CD14-positive monocyte (primary cell): ENCODE data around the gene SH3PXD2A. TPM values are rescaled to one million over a fixed set of nuclear protein-coding genes. Genes with fewer than 3 reads are reported as not detected.

Experiments
- DNase-seq, 3 donors: peaks; one replicate each; pipeline ENCODE4 v3.0.0-alpha.2; 2011 to 2022
- H2AFZ ChIP-seq: 2 replicates; pipeline ENCODE4 v1.6.0; 2012; ENCODE audit warnings: mild to moderate bottlenecking, low read depth, low read length, inconsistent platforms; ENCODE audit not compliant: insufficient read depth, poor library complexity, severe bottlenecking
- H3K27ac ChIP-seq, 2 donors: 1 replicate in 1 of 2; 2 replicates in 1 of 2; pipeline ENCODE4 v1.5.1; 2012 to 2013; ENCODE audit warnings: low read length in 2 of 2, control low read depth in 1 of 2, inconsistent platforms in 1 of 2, low read depth in 1 of 2, mild to moderate bottlenecking in 1 of 2
- H3K27me3 ChIP-seq, 2 donors: one replicate each; pipeline versions ENCODE4 v1.6.0 to v1.6.1; 2011 to 2013; ENCODE audit warnings: low read length in 2 of 2; ENCODE audit not compliant: control insufficient read depth in 2 of 2, insufficient read depth in 2 of 2
- H3K36me3 ChIP-seq, 2 donors: replicated peaks in 1 of 2; 1 replicate in 1 of 2; 2 replicates in 1 of 2; pipeline versions ENCODE4 v1.5.1 to v1.6.1; 2012 to 2013; ENCODE audit warnings: low read length in 2 of 2, control low read depth in 1 of 2, inconsistent platforms in 1 of 2, mild to moderate bottlenecking in 1 of 2; ENCODE audit not compliant: insufficient read depth in 2 of 2, control insufficient read depth in 1 of 2
- H3K4me1 ChIP-seq, 2 donors: 1 replicate in 1 of 2; 2 replicates in 1 of 2; pipeline versions ENCODE4 v1.5.1 to v1.6.1; 2012 to 2013; ENCODE audit warnings: low read length in 2 of 2, control low read depth in 1 of 2, inconsistent platforms in 1 of 2, mild to moderate bottlenecking in 1 of 2, moderate library complexity in 1 of 2; ENCODE audit not compliant: insufficient read depth in 2 of 2, control insufficient read depth in 1 of 2
- H3K4me2 ChIP-seq: replicated peaks from 2 replicates; pipeline ENCODE3; 2012; ENCODE audit warnings: low read length, moderate library complexity, mild to moderate bottlenecking; ENCODE audit not compliant: poor library complexity, severe bottlenecking; ENCODE audit errors: extremely low read depth
- H3K4me3 ChIP-seq, 3 experiments: fragments of 200-600 bp in 1 of 3; sonication (generic) in 1 of 3; replicated peaks in 1 of 3; 1 replicate in 2 of 3; 2 replicates in 1 of 3; pipeline ENCODE4 v1.5.1; 2011 to 2013; ENCODE audit warnings: low read length in 3 of 3, mild to moderate bottlenecking in 3 of 3, control low read depth in 2 of 3, low read depth in 2 of 3, inconsistent platforms in 1 of 3, moderate library complexity in 1 of 3
- H3K79me2 ChIP-seq: 2 replicates; pipeline ENCODE4 v1.6.0; 2012; ENCODE audit warnings: mild to moderate bottlenecking, control low read depth, inconsistent platforms, low read length, moderate library complexity; ENCODE audit not compliant: insufficient read depth
- H3K9ac ChIP-seq: 2 replicates; pipeline ENCODE4 v1.6.0; 2017; ENCODE audit warnings: low read length, mild to moderate bottlenecking; ENCODE audit not compliant: insufficient read depth, poor library complexity, severe bottlenecking
- H3K9me3 ChIP-seq, 2 donors: replicated peaks in 1 of 2; 1 replicate in 1 of 2; 2 replicates in 1 of 2; pipeline versions ENCODE4 v1.5.1 to v1.6.1; 2012 to 2013; ENCODE audit warnings: low read length in 2 of 2, control low read depth in 1 of 2; ENCODE audit not compliant: control insufficient read depth in 1 of 2, insufficient read depth in 1 of 2
- H4K20me1 ChIP-seq: 2 replicates; pipeline ENCODE4 v1.6.0; 2012; ENCODE audit warnings: mild to moderate bottlenecking, low read length, control low read depth, moderate library complexity; ENCODE audit not compliant: insufficient read depth
- H3K27ac Mint-ChIP-seq, 7 donors: one replicate each; pipeline ENCODE4 v1.8.0; 2020; ENCODE audit warnings: mild to moderate bottlenecking in 7 of 7, mixed read lengths in 7 of 7, moderate library complexity in 6 of 7, inconsistent platforms in 2 of 7
- H3K27me3 Mint-ChIP-seq, 3 donors: one replicate each; pipeline ENCODE4 v1.8.0; 2021 to 2022; ENCODE audit warnings: low read depth in 3 of 3, mild to moderate bottlenecking in 3 of 3, mixed read lengths in 3 of 3, moderate library complexity in 3 of 3, inconsistent platforms in 1 of 3
- H3K36me3 Mint-ChIP-seq, 2 donors: one replicate each; pipeline ENCODE4 v1.8.0; 2020; ENCODE audit warnings: mixed read lengths in 2 of 2, inconsistent platforms in 1 of 2, mild to moderate bottlenecking in 1 of 2
- H3K4me1 Mint-ChIP-seq: one replicate; pipeline ENCODE4 v1.8.0; 2020; ENCODE audit warnings: mild to moderate bottlenecking, mixed read lengths
- H3K4me3 Mint-ChIP-seq, 2 donors: one replicate each; pipeline ENCODE4 v1.8.0; 2020; ENCODE audit warnings: mild to moderate bottlenecking in 2 of 2, mixed read lengths in 2 of 2, moderate library complexity in 1 of 2
- H3K9me3 Mint-ChIP-seq, 7 donors: one replicate each; pipeline ENCODE4 v1.8.0; 2020 to 2022; ENCODE audit warnings: mixed read lengths in 7 of 7, mild to moderate bottlenecking in 6 of 7, moderate library complexity in 6 of 7, inconsistent platforms in 2 of 7
- WGBS: methylation state at CpG from one replicate; pipeline ENCODE4 v1.1.5; 2013; ENCODE audit warnings: missing lambda C conversion rate; ENCODE audit not compliant: insufficient coverage; 5-methylcytosine and 5-hydroxymethylcytosine counted together
- intact Hi-C, 2 donors: fragments of 100-400 bp; cut with micrococcal nuclease; formaldehyde crosslinking; loops; one replicate each; pipeline versions ENCODE4 v1.15.0 to v1.15.1; 2023
- polyA plus RNA-seq, 3 donors: library from polyadenylated mRNA; depleted of rRNA in 1 of 3; unstranded in 2 of 3; stranded (reverse) in 1 of 3; fragments of 300-500 nt in 2 of 3; fragments of >200 nt in 1 of 3; fragmentation: Illumina TruSeq in 2 of 3; gene quantifications; 1 replicate in 2 of 3; 2 replicates in 1 of 3; pipeline ENCODE4 v1.2.3, GENCODE V29; 2012 to 2021
- TF ChIP-seq, protein P1 (sequence below): fragments of 200-600 bp; IDR thresholded peaks from one replicate; pipeline ENCODE4 v1.8.0; 2022; ENCODE audit warnings: antibody characterized with exemption, mild to moderate bottlenecking

Gene SH3PXD2A
- polyA plus RNA-seq, 3 donors, result 0.01 to 0.76 (median 0.05) TPM

DNA sequence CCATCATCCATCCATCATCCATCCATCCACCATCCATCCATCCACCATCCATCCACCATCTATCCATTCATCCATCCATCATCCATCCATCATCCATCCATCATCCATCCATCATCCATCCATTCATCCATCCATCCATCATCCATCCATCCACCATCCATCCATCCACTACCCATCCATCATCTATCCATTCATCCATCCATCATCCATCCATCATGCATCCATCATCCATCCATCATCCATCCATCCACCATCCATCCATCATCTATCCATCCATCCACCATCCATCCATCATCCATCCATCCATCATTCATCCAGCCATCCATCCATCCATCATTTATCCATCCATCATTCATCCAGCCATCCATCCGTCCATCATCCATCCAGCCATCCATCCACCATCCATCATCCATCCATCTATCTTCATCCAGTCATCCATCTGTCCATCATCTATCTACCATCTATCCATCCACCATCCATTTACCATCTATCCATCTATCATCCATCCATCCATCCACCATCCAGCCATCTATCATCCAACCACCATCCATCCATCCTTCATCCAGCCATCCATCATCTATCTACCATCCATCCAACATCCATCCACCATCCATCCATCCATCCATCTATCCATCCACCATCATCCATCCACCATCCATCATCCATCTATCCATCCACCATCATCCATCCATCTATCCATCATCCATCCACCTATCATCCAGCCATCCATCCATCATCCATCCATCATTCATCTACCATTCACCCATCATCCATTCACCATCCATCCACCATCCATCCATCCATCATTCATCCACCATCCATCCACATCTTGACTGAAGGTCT, 153.8 kb downstream of the SH3PXD2A start:
- Mint-ChIP-seq H3K36me3 (no peaks in the 10 kb centered on the region), H3K9me3 (peaks cover 0 to 1% (median 0%) of the 10 kb centered on the region in 7 donors), H3K4me3 (no peak overlapping the region), H3K27me3 (peaks cover 0 to 3% (median 3%) of the 10 kb centered on the region in 3 donors), H3K4me1 (peaks cover 6% of the 10 kb centered on the region), H3K27ac (no peak overlapping the region)
- Histone ChIP-seq H3K9me3 (no peaks in the 10 kb centered on the region), H3K9ac (no peak overlapping the region), H3K4me1 (peaks cover 5% of the 10 kb centered on the region in 2 donors), H3K79me2 (no peaks in the 10 kb centered on the region), H3K27me3 (no peaks in the 10 kb centered on the region), H3K4me2 (no peak overlapping the region), H4K20me1 (no peaks in the 10 kb centered on the region), H3K4me3 (no peak overlapping the region), H2AFZ (no peak overlapping the region), H3K36me3 (no peaks in the 10 kb centered on the region), H3K27ac (no peak overlapping the region)
- DNase-seq, result no peak
- WGBS, result 65% methylated on average over 1 of the region's 1 CpG
- intact Hi-C loops, result no loop called here
- TF ChIP-seq, protein P1, sequence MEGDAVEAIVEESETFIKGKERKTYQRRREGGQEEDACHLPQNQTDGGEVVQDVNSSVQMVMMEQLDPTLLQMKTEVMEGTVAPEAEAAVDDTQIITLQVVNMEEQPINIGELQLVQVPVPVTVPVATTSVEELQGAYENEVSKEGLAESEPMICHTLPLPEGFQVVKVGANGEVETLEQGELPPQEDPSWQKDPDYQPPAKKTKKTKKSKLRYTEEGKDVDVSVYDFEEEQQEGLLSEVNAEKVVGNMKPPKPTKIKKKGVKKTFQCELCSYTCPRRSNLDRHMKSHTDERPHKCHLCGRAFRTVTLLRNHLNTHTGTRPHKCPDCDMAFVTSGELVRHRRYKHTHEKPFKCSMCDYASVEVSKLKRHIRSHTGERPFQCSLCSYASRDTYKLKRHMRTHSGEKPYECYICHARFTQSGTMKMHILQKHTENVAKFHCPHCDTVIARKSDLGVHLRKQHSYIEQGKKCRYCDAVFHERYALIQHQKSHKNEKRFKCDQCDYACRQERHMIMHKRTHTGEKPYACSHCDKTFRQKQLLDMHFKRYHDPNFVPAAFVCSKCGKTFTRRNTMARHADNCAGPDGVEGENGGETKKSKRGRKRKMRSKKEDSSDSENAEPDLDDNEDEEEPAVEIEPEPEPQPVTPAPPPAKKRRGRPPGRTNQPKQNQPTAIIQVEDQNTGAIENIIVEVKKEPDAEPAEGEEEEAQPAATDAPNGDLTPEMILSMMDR, result no peak

DNA sequence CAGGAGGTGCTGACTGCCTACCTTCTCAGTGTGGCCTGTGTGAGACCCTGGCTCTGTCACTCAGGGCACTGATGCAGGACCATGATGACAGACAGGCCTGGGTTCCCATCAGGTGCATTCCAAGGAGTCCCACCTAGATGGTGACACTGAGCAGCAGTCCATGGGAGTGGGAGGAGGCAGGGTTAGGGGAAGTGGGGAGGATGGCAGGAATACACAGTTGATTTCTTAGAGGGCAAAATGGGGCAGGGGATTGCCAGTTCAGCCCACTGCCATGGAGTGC, 155.0 kb downstream of the SH3PXD2A start:
- Mint-ChIP-seq H3K27me3 (peaks cover 0 to 3% (median 2%) of the 10 kb centered on the region in 3 donors), H3K4me3 (no peak overlapping the region), H3K4me1 (peaks cover 12% of the 10 kb centered on the region), H3K36me3 (no peaks in the 10 kb centered on the region), H3K9me3 (peaks cover 0 to 1% (median 0%) of the 10 kb centered on the region in 7 donors), H3K27ac (no peak overlapping the region)
- no peak for DNase-seq
- intact Hi-C loops, result no loop called here
- Histone ChIP-seq H2AFZ (no peak overlapping the region), H3K4me2 (no peak overlapping the region), H3K4me1 (peaks cover 11 to 13% of the 10 kb centered on the region in 2 donors), H3K27me3 (no peaks in the 10 kb centered on the region), H3K9me3 (no peaks in the 10 kb centered on the region), H3K36me3 (no peaks in the 10 kb centered on the region), H3K9ac (no peak overlapping the region), H3K4me3 (no peak overlapping the region), H3K27ac (no peak overlapping the region), H4K20me1 (no peaks in the 10 kb centered on the region), H3K79me2 (no peaks in the 10 kb centered on the region)
- TF ChIP-seq, protein P1, result no peak
